Fibroblast of gingiva (primary cell): ENCODE results near the gene SLC22A2.
A peak's percentile ranks its signal among the peaks of the same experiment; 100 is the strongest.
"Not testable (repeated sequence)": the region's sequence is repeated elsewhere in the genome, so short reads cannot be mapped to it uniquely, and the experiment has no call there.

ENCODE experiments used
- DNase-seq: peaks from one replicate; pipeline ENCODE4 v3.0.0-alpha.2; 2011; ENCODE audit warnings: low read depth

SLC22A2 gene

GRCh38 chr6:160258346-160259142, at the start of gene SLC22A2:
TSS of gene SLC22A2 (minus strand) at chr6:160258821. CDS start at chr6:160258757, 64 bp downstream.
- DNase-seq, result no peak

- no peak for DNase-seq
These were observed 47.5 kb upstream of the SLC22A2 start for GRCh38 chr6:160305926-160306713.

GRCh38 chr6:160303806-160304205, 45.2 kb upstream of the SLC22A2 start:
- no peak for DNase-seq

- not testable (repeated sequence) for DNase-seq
These were observed 43.9 kb upstream of the SLC22A2 start for GRCh38 chr6:160302431-160303082.

GRCh38 chr6:160301339-160301738, 42.7 kb upstream of the SLC22A2 start:
- DNase-seq, result no peak

- DNase-seq, result no peak
These were observed 41.6 kb upstream of the SLC22A2 start for GRCh38 chr6:160300076-160300695.

GRCh38 chr6:160299559-160299958, 40.9 kb upstream of the SLC22A2 start:
- DNase-seq, result no peak

- no peak for DNase-seq
These were observed 39.5 kb upstream of the SLC22A2 start for GRCh38 chr6:160298121-160298520.

- DNase-seq, result no peak
These were observed 38.7 kb upstream of the SLC22A2 start for GRCh38 chr6:160297310-160297709.

GRCh38 chr6:160293844-160294243, 35.2 kb upstream of the SLC22A2 start:
- DNase-seq, result no peak

- no peak for DNase-seq
These were observed 27.0 kb upstream of the SLC22A2 start for GRCh38 chr6:160285541-160286105.

GRCh38 chr6:160284575-160284974, 26.0 kb upstream of the SLC22A2 start:
- DNase-seq, result no peak

GRCh38 chr6:160282444-160282843, 23.8 kb upstream of the SLC22A2 start:
- DNase-seq, result no peak

- DNase-seq, result peak; percentile 34
These were observed 21.2 kb upstream of the SLC22A2 start for GRCh38 chr6:160279850-160280249.

- no peak for DNase-seq
These were observed 20.2 kb upstream of the SLC22A2 start for GRCh38 chr6:160278786-160279310.

GRCh38 chr6:160278311-160278710, 19.7 kb upstream of the SLC22A2 start:
- no peak for DNase-seq

- DNase-seq, result no peak
These were observed 18.9 kb upstream of the SLC22A2 start for GRCh38 chr6:160277546-160277945.

GRCh38 chr6:160277144-160277543, 18.5 kb upstream of the SLC22A2 start:
- DNase-seq, result no peak

GRCh38 chr6:160276126-160276525, 17.5 kb upstream of the SLC22A2 start:
- DNase-seq, result no peak

- DNase-seq, result no peak
These were observed 16.9 kb upstream of the SLC22A2 start for GRCh38 chr6:160275511-160276003.

- no peak for DNase-seq
These were observed 16.4 kb upstream of the SLC22A2 start for GRCh38 chr6:160274871-160275510.
